Suprapubic skin (tissue), 4 donors: ENCODE data around the gene PYGL.

Experiments used
- CTCF ChIP-seq, 2 donors: fragments of 200-600 bp in 1 of 2; fragments of 450-650 bp in 1 of 2; sonication (generic) in 1 of 2; IDR thresholded peaks; one replicate each; pipeline ENCODE4 v1.5.1; 2016 to 2019; ENCODE audit warnings: antibody characterized with exemption in 2 of 2, mild to moderate bottlenecking in 1 of 2, moderate library complexity in 1 of 2
- POLR2A ChIP-seq, 2 donors: fragments of 450-650 bp; IDR thresholded peaks; one replicate each; pipeline ENCODE4 v1.6.1; 2017; ENCODE audit warnings: antibody characterized with exemption in 2 of 2, mild to moderate bottlenecking in 2 of 2, moderate library complexity in 2 of 2
- POLR2AphosphoS5 ChIP-seq, 3 donors: sonication (generic); formaldehyde crosslinking; IDR thresholded peaks; one replicate each; pipeline ENCODE4 v1.6.1; 2017; ENCODE audit warnings: antibody characterized with exemption in 3 of 3

GRCh38 chr14:50937800-50938199 is 6.5 kb downstream of the PYGL start:
- TF ChIP-seq POLR2AphosphoS5 (IDR thresholded peaks at IDR 0.05), result no peak
- TF ChIP-seq CTCF (IDR thresholded peaks at IDR 0.05), result no peak
- no peak for TF ChIP-seq POLR2A (IDR thresholded peaks at IDR 0.05)
